Pulmonary artery endothelial cell (primary cell): ENCODE measurements around the gene PAXX. TPM values are rescaled to one million over a fixed set of nuclear protein-coding genes. Genes with fewer than 3 reads are reported as not detected.
A peak's percentile ranks its signal among the peaks of the same experiment; 100 is the strongest.
"Not testable (repeated sequence)": the region's sequence is repeated elsewhere in the genome, so short reads cannot be mapped to it uniquely, and the experiment has no call there.

ENCODE experiments used
- DNase-seq: peaks from one replicate; pipeline ENCODE4 v3.0.0-alpha.2; 2011; ENCODE audit warnings: low read depth, low spot score
- total RNA-seq: library from RNA; depleted of rRNA; stranded (reverse); fragments of >200 nt; gene quantifications from 2 replicates; pipeline ENCODE4 v1.2.3, GENCODE V29; 2014

The PAXX gene
- total RNA-seq, 1 donor from 2014 or later = 17.8 TPM

DNA sequence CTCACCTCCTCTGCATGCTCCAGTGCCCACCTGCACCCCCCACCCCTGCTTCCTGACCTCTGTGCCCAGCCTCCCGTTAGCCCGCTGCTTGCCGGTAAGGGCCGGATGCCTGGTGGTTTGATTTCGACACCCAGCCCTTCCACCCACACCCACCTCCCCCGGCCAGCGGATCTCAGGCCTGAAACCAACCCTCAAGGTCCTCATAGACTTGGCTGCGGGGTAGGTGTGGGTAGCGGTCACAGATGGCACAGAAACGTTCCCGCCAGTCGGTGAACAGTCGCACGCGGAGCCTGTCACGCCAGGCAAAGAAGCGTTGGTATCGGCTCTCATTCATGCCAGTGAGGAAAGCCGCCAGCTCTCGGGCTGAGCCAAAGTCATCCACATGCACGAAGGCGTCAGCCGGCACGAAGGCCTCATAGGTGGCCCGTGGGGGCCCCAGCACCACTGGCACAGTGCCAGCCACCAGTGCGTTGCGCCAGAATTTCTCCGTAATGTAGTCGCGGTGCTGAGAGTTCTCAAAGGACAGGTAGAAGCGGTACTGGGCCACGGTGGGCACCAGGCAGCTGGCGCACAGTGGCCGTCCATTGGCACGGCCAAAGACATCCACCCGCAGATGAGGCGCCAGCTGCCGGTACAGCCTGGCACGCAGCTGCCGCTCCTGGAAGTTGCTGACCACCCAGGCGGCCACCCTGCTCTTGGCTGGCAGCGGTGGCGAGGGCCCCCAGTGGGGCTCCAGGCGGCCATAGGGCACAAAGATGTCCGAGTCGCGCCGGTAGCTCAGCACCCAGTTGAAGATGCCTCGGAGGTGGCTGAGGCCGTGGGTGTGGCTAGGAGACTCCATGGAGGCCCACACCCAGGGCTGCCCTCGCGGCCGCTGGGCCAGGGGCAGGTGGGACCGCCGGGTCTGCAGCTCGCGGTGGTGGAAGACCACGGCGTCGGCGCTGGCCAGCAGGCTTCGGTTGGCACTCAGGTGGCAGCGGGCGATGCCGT, 38.6 kb downstream of the PAXX start:
- no peak for DNase-seq

DNA sequence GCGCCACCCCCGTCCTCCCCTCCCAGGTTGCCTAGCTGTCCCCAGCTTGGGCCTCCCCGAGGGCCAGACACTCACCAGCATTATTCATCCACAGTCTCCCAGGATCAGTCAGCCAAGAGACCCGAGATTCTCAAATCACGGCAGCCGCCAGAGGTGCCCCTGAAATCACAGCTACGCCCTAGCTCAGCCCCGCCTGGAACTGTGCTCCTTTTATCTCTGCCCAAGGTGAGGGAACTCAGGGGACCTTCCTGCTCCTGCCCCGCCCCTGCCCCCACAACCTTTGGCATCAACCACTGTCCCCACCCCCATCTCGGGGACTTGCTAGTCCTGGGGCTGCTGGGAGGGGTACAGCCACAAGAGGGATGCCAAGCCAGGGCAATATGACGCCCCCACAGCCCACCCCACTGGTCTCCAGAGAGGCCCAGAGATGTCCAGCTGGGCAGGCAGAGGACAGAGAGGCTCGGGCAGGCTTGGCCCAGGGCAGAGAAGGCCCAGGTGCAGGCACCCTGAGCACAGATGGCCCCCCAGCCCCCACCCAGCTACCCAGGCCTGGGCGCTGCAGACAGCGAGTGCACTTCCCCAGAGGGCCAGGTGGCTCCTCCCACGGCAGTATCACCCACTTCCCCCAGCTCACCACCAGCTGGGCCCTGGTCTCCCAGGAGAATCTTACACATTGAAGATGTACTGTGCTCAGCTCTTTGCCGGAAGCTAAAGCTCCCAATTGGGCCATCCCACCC, 39.9 kb downstream of the PAXX start, which contains the start of gene FUT7:
TSS of gene FUT7 (minus strand) at position 185 of the 737 bp plus-strand sequence. CDS start at position 88, 97 bp downstream.
- no peak for DNase-seq

- no peak for DNase-seq
Measured at GRCh38 chr9:137032858-137033257, 40.6 kb downstream of the PAXX start.

DNA sequence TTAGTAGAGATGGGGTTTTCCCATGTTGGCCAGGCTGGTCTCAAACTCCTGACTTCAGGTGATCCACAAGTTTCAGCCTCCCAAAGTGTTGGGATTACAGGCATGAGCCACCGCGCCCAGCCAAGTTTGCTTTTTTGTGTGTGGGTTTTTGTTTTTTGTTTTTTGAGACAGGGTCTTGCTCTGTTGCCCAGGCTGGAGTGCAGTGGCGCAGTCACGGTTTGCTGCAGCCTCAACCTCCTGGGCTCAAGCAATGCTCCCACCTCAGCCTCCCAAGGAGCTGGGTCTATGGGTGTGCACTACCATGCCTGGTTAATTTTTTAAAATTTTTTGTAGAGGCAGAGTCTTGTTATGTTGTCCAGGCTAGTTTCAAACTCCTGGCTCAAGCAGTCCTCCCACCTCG, 41.3 kb downstream of the PAXX start:
- not testable (repeated sequence) for DNase-seq

GRCh38 chr9:137034039-137034708, 42.0 kb downstream of the PAXX start:
- no peak for DNase-seq

DNA sequence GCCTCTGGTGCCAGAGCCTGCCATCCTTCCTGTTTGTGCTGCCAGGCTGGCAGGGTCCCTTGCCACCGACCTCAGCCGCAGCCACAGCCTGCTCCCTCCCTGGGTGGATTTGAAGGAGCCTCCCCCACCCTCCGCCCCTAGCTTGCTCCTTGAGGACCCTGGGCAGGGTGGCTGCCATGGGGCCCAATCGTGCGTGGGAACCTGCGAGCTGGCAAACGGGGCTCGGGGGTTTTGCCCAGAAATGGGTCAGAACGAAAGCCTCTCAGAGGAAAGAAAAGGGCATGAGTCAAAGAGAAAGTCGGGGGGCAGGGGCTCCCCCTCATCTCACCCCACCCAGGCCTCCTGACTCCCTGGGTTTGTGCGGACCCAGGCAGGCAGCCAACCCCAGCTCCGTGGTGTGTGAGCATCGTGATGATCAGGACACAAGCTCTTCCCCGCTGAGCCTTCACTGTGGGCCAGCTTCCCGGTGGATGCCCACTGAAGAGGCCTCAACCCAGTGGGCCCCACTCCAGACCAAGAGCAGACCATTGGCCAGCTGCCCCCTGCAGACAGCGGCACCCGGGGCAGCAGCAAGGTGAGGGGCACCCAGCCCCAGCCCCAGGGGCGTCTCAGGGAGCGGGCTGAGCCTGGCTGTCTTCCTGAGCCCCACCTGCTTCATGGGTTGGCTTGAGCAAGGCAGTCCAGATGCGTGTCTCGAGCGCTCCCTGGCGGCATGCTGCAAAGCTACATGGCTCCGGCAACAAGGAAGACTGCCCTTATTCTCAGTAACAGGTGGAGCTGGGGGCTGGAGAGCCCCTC, 42.7 kb downstream of the PAXX start:
- DNase-seq = peak; percentile 50

GRCh38 chr9:137035507-137035834, 43.2 kb downstream of the PAXX start:
- no peak for DNase-seq

DNA sequence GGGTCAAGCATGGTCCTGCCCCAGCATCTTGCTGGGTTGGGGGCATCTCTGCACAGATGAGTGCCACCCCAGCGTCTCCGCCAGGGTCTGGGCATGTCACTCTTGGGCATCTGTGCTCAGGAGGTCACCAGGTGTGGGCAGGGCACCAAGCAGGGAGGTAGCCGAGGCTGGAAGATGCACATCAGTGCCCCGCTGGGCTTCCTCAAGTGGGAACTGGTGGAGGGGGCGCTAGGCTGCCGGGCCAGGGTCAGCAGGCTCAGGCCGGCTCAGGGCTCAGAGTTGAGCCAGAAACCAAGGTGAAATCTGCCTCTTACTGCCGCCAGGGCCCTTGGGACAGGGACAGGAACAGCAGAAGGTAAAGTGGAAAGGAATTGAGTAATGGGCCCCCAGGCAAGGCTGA, 43.7 kb downstream of the PAXX start:
- DNase-seq = no peak

DNA sequence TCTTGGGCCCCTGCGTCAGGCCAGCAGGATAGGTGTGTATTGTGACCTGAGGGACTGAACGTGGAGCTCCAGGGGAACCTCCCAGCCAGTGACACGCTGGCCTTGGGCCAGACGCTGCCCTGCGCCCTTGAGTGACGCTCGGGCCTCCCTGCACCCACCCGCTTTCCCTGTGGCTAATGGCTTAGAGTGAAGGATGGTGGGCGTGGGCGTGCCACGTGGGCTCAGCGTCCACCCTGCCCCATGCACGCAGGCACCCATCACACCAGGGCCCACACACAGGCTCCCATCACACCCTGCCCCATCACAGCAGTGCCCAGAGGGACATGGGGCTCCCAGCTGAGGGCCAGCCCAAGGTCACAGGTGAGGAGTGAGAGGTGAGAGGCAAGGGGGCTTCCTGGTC, 44.8 kb downstream of the PAXX start:
- no peak for DNase-seq

DNA sequence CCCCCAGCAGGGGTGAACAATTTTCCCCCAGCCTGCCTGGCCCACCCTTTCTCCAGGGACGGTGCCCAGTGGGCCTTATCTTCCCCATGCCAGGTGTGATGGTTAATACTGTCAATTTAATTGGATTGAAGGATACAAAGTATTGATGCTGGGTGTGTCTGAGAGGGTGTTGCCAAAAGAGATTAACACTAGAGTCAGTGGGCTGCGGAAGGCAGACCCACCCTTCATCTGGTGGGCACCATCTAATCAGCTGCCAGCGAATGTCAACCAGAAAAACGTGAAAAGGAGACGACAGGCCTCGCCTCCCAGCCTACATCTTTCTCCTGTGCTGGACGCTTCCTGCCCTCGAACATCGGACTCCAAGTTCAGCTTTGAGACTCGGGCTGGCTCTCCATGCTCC, 45.3 kb downstream of the PAXX start:
- DNase-seq = no peak

DNA sequence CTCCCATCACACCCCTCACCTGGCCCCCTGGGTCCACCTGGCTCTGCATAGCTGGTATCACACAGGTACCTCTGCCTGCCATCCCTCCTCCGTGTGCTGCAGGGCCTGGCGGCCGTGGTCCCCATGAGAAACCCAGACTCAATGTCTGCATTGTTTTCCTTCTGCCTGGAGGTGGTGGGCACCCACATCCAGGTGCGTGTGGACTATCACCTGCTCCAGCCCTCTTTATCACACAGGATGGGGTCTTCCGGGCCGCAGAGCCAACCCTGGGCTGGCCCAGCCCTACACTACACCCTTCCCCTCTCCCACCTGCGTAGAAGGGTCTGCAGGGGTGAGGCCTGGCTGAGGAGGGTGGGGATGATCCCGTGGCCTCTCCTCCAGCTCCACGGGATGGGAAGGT, 46.7 kb downstream of the PAXX start:
- no peak for DNase-seq

GRCh38 chr9:137039611-137040366, 47.6 kb downstream of the PAXX start:
- no peak for DNase-seq

GRCh38 chr9:137040568-137040967, 48.3 kb downstream of the PAXX start:
- no peak for DNase-seq

DNA sequence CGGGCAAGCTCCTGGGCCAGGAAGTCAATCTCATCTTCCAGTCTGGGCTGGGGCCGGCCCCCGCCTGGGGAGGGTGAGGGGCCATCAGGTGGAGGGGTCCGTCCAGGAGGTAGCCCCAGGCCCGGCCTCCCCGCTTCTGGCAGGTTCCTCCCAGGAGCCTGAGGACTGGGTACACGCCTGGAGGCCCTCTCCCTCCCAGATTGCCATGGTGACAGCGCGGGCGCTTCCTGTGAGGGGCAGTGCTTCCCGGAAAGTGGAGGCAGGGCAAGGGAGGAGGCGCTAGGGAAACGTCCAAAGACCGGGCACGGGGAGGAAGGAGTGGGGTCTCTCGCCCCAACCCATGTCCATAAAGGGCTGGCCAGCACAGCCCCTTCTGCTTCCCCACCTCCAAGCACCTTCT, 48.9 kb downstream of the PAXX start:
- no peak for DNase-seq

GRCh38 chr9:137042751-137043727, 50.8 kb downstream of the PAXX start:
- DNase-seq = no peak
